ENCODE results near the gene CTDSP2. TPM values are rescaled to one million over a fixed set of nuclear protein-coding genes. Genes with fewer than 3 reads are reported as not detected.

Gene CTDSP2
- total and polyA plus RNA-seq, 3 donors from 2014 or later, result 103 to 140 (median 123) TPM

- intact Hi-C loops (cut with DNase I; ENCODE audit: low total_unique reads), result no loop called here
- TF ChIP-seq POLR2A (IDR thresholded peaks at IDR 0.05) (no peak), CTCF (IDR thresholded peaks at IDR 0.05) (no peak)
- no peak overlapping the region for H3K4me3 ChIP-seq
These were observed 17.3 kb downstream of the CTDSP2 start for GRCh38 chr12:57829025-57829777.

GRCh38 chr12:57826966-57827365 lies 19.6 kb downstream of the CTDSP2 start:
- Histone ChIP-seq H3K4me1 (peaks cover 21% of the 10 kb centered on the region), H3K27ac (no peak overlapping the region), H3K27me3 (no peaks in the 10 kb centered on the region), H3K36me3 (ENCODE audit: low read depth, missing control alignments) (no peaks in the 10 kb centered on the region), H3K9me3 (no peaks in the 10 kb centered on the region), H3K4me3 (no peak overlapping the region)
- no peak for DNase-seq
- WGBS, 2 donors, result 81 to 87% methylated on average over 1 of the region's 1 CpG
- intact Hi-C loops (cut with DNase I; ENCODE audit: low total_unique reads), result no loop called here
- no peak for TF ChIP-seq CTCF (IDR thresholded peaks at IDR 0.05)
- no peak for TF ChIP-seq POLR2A (IDR thresholded peaks at IDR 0.05)

More at GRCh38 chr12:57829025-57829777, 17.3 kb downstream of the CTDSP2 start:
- no peaks in the 10 kb centered on the region for H3K36me3 ChIP-seq (ENCODE audit: low read depth, missing control alignments)
- no peak for DNase-seq
- H3K9me3 ChIP-seq, result no peaks in the 10 kb centered on the region
- 49 to 61% methylated on average over 10 of the region's 10 CpGs for WGBS, 2 donors
- no peaks in the 10 kb centered on the region for H3K27me3 ChIP-seq
- peaks cover 40% of the 10 kb centered on the region for H3K4me1 ChIP-seq
- H3K27ac ChIP-seq, result no peak overlapping the region

GRCh38 chr12:57826400-57826799 lies 20.1 kb downstream of the CTDSP2 start:
- Histone ChIP-seq H3K36me3 (ENCODE audit: low read depth, missing control alignments) (no peaks in the 10 kb centered on the region), H3K4me3 (no peak overlapping the region), H3K9me3 (no peaks in the 10 kb centered on the region), H3K4me1 (peaks cover 16% of the 10 kb centered on the region), H3K27me3 (no peaks in the 10 kb centered on the region), H3K27ac (no peak overlapping the region)
- DNase-seq, result no peak
- 58 to 73% methylated on average over 2 of the region's 2 CpGs for WGBS, 2 donors
- TF ChIP-seq CTCF (IDR thresholded peaks at IDR 0.05), result no peak
- TF ChIP-seq POLR2A (IDR thresholded peaks at IDR 0.05), result no peak
- intact Hi-C loops (cut with DNase I; ENCODE audit: low total_unique reads), result no loop called here

GRCh38 chr12:57825451-57825850 lies 21.1 kb downstream of the CTDSP2 start:
- TF ChIP-seq CTCF (IDR thresholded peaks at IDR 0.05), result no peak
- no peak for TF ChIP-seq POLR2A (IDR thresholded peaks at IDR 0.05)
- Histone ChIP-seq H3K36me3 (ENCODE audit: low read depth, missing control alignments) (no peaks in the 10 kb centered on the region), H3K27ac (no peak overlapping the region), H3K9me3 (no peaks in the 10 kb centered on the region), H3K27me3 (no peaks in the 10 kb centered on the region), H3K4me1 (peaks cover 8% of the 10 kb centered on the region), H3K4me3 (no peak overlapping the region)
- intact Hi-C loops (cut with DNase I; ENCODE audit: low total_unique reads), result no loop called here
- 81 to 92% methylated on average over 2 of the region's 2 CpGs for WGBS, 2 donors
- DNase-seq, result no peak
